ENCODE results near the gene RPS15A.
"Not testable (repeated sequence)": the region's sequence is repeated elsewhere in the genome, so short reads cannot be mapped to it uniquely, and the experiment has no call there.

RPS15A gene

DNA sequence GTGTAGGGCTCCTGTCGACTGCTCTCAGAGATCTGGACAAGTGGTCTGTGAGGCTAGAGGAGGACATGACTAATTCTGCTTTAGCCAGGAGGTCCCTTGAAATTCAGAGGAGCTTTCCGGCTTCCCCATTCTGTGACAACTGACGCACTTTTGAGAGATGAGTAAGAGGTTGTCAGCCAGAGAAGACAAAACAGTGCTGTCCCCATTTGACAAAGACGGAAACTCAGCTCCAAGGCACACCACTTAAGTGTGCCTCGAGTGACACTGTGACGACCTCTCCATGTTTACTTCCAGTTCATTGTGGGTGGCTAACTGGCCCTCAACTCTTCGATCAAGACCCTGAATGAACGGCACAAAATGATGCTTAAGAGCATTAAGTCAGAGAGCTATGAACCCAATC, 47.3 kb downstream of the RPS15A start:
- not testable (repeated sequence) for DNase-seq (ENCODE audit: low spot score)

DNA sequence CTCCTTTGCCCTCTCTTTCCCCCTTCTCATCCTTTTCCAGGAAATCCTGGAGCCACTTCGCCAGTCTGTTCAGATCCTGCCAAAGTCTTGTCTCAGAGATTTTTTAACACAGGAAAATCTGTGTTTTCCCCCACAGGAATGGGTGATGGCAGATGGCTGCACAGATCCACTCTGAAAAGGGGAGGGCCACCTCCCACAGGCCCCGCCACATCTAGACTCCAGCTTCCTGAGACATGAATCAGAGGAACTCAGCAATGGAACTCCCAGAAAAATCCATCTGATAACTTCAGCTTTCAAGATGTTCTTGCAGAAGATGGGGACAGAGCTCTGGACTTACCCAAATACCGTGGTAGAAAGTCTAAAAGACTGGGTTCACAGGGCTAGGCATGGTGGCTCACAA, 50.1 kb downstream of the RPS15A start:
- not testable (repeated sequence) for DNase-seq (ENCODE audit: low spot score)

DNA sequence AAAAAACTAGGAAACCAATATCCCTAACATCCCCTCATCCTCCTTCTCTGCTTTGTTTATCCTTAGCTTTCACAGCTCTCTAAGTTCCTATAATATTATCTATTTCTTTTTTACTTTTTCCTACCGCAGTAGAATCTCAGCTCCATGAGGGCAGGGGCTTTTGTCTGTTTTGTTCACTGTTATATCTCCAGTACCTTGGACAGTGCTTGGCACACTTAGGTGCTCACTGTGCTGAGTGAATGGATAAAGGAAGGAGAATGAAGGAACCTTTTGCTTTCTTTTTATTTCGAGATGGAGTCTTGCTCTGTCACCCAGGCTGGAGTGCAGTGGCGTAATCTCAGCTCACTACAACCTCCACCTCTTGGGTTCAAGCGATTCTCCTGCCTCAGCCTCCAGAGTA, 51.4 kb downstream of the RPS15A start:
- not testable (repeated sequence) for DNase-seq (ENCODE audit: low spot score)

GRCh38 chr16:18734279-18734678, 55.9 kb downstream of the RPS15A start:
- not testable (repeated sequence) for DNase-seq (ENCODE audit: low spot score)

Data from AG08395 (cell line).